GM21367 (cell line): ENCODE measurements around the gene INSIG1.

Source experiments
- ATAC-seq: cut with Tn5 transposase; IDR thresholded peaks from one replicate; pipeline ENCODE4 v1.9.1; 2021; ENCODE audit not compliant: unreplicated experiment

The INSIG1 gene

DNA sequence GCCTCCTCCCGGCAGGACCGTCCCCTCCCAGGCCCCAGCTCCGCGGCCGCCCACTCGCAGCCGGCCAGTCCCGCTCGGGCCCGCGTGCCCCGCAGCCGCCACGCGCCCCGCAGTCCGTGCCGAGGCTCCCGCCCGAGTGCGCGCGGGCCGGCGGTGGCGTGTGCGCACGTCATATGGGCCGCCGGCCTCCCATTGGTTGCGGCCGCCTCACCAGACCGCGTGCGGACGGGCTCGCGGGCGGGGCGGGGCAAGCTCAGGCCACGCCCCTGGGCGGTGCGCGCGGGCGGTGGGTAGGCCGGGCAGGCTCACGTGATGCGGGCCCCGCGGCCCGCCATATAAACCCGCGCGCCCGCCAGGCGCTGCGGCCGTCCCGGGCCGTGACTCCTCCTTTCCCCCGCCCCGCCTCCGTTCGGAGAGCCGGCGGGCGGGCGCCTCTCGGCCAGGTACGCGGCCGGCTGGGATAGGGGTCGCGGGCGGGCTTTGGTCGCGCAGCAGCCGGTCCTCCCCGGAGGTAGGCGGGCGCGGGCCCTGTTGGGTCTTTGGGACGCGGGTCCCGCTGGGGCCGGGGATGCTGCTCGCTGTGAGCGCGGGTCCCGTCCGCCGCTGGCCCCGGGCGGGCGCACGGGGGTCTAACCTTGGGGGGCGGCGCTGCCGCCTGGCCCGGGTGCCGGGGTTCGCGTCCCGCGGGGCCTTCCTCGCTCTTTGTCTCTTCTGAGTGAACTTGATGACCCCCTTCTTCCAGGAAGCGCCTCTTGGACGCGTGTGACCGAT, at the start of gene INSIG1:
TSS of gene INSIG1 (plus strand) at position 362 of the 771 bp plus-strand sequence. CDS start at position 770, 408 bp downstream.
- peak; percentile 56 for ATAC-seq

DNA sequence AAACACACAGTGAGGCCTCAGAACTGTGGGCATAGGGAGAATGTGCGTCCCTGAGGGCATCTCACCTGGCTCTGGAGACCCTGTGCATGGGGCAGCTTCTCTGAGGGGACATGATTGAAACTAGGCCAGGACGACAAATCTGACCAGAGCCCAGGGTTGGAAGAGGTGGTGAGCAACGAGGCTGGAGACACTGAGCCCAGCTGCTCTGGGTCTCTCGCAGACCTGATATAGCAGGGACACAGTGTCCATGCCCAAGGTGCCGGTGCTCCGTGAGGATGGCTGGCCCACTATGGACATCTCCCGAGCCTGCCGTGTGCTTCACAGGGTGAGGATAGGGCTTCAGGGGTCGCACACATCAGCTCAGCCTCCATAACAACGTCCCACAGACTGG, 49.3 kb upstream of the INSIG1 start:
- ATAC-seq, result no peak

DNA sequence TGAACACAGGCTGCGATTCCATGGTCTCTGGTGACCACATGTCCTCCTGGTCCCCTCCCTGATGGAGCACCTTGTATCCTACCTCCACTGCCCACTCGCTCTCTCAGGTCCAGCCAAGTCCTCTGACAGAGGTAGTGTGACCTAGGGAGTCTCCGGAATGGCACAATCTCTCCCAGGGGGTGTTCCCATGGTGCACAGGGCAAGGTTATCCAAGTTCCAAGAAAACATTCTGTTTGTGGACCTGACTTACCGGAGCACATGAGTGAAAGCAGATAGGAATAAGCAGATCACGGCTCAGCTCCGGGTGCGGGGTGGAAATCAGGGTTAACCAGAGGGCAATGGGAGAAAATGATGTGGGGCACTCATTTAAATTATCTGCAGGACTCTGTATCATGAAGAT, 45.8 kb upstream of the INSIG1 start:
- ATAC-seq, result no peak

DNA sequence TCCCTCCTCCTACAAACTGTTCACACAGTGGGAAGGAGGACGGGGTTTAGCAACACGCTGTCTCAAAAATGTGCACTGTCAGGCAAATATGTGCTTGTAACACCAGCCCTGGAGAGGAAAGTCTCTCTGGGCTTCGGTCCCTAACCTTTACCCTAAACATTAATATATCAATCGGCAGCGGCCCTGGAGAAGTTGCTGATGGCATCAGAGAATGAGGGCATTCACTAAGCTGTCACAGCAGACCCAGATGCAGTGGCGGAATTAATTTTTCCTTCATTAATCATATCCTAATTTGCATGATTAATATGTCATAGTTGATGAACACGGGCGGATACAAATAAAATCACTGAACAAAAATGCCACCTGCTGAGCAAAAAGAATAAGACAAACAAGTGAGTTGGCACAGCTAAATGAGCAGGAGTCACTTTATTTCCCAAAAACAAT, 45.2 kb upstream of the INSIG1 start:
- no peak for ATAC-seq

DNA sequence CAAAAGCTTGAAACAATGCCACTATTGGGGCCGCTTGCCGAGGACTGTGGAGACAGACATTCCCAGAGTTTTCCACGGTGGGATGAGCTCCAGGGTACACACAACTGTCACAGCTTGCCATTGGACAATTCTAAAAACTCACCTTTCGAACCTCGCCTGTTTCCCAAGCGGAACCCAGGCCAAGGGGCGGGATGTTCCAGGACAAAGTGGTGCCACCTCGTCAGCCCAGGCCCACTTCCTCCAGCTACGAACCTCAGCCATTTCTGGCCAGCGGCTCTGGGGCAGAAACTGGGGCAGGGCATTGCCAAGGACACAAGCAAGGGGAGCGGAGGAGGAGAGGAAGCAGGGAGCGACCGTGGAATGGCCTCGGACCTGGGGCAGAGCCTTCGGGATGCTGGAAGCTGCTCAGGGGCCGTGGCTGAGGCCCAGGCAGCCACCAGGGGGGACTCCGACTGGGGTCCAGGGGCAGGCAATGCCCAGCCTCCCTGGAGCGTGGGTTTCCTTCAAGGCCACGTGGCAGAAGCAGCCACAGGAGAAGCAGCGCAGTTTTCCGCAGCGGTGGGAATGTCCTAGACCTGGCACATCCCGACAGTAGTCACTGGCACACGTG, 44.7 kb upstream of the INSIG1 start:
- ATAC-seq, result no peak

DNA sequence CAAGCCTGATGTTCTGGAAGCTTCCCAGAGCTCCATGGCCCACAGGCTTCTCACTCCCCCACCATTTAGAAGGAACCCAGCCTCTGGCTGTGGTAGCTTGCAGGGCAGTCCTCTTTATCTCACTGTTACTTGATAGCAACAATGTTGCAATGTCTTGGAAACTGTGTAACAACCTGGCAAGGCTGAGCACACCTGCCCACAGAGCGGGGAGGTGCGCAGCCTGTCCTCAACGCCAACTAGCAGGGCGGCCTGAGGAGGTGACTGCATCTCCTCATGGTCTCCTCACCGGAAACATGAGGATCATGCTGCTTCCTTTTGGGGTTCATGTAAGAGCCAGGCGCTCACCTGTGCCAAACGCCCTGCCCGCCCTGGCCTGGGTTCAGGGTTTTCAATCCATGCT, 43.7 kb upstream of the INSIG1 start:
- ATAC-seq, result no peak

DNA sequence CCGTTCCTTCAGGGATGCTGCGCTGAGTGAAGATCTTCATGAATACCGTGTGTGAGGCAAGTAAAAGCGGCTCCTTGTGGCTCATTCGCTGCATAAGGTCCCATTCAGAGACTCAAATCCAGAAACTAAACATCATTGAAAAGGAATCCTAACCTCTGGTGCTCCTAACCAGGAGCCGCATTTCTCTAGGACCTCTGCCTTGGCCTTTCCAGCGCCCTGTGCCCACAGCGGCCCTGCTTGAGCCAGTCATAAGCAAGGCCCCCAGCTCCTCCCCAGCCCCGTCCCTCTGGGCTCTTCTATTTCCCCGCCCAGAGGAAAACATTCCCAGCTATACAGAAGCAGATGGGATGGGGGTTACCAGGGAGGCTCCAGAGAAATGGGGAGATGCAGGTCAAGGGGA, 42.6 kb upstream of the INSIG1 start:
- no peak for ATAC-seq

DNA sequence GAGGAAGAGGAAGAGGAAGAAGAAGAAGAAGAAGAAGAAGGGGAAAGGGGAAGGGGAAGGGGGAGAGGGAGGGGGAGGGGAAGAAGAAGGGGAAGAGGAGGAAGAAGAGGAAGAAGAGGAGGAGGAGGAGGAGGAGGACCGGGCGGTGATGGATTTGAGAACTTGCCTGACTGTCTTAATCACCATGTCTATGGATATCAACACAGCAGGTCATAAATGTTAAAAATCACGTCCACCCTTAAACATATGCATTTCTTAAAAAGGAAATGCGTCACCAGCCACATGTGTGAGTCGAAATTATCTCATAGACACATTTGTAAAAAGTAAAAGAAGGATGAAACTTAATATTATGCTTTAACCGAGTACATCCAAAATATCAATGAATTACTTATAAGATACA, 42.1 kb upstream of the INSIG1 start:
- ATAC-seq, result no peak

DNA sequence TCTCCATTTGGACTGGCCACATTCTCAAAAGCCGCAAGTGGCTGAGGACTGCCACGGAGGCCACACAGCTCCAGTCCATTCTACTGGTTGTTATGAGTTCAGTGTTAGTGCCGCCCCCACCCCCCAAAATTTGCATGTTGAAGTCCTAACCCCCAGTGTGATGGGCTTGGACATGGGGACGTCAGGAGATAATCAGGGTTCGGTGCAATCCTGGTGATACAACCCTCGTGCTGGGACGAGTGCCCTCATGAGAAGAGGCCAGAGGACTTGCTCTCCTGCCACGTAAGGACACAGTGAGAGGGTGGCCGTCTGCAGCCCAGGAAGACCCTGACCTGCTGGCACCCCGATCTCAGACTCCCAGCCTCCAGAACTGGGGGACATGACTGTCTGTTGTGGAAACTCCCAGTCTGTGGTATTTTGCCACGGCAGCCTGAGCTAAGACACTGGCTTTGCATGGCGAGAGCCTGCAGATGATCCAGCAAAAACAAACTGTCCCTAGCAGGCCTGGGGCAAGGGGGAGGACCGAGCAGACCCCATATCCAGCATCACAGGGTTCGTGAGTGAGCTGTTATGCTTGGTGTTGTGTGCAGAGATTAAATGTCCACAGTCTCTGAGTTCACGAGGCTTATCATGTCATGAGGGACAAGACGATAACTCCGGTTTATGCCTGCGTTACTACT, 41.5 kb upstream of the INSIG1 start:
- no peak for ATAC-seq

DNA sequence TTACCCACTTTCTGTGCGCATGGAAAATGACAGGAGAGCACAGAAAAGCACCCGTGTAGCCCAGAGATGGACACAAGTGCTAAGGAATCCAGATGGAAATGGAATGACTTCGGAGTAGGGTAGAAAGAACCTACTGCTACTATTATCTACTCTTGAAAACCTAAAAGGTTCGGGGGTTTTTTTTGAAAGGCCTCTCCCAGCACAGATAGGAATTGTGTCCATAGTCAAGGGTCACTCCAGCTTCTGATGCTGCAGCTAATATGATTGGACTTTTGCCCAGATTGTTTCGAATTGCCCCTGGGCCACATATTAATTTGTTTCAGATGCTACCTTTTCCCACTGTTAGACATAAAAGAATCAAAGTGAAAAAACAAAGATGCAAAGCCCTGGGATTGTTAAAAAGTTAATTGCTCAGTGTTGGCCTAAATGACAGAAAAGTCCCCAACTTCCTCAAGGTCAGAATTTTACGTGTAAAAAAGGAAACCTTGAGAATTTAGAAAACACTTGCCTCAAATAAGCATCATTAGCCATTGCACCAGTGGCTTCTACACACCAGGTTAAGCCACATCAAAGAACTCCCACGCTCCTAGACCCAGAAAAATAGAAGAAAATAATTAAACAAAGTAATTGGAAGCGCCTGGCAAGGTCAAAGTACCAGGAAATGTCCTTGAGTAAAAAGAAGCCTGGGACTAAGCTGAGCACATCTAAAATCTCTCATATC, 40.8 kb upstream of the INSIG1 start:
- ATAC-seq, result no peak

DNA sequence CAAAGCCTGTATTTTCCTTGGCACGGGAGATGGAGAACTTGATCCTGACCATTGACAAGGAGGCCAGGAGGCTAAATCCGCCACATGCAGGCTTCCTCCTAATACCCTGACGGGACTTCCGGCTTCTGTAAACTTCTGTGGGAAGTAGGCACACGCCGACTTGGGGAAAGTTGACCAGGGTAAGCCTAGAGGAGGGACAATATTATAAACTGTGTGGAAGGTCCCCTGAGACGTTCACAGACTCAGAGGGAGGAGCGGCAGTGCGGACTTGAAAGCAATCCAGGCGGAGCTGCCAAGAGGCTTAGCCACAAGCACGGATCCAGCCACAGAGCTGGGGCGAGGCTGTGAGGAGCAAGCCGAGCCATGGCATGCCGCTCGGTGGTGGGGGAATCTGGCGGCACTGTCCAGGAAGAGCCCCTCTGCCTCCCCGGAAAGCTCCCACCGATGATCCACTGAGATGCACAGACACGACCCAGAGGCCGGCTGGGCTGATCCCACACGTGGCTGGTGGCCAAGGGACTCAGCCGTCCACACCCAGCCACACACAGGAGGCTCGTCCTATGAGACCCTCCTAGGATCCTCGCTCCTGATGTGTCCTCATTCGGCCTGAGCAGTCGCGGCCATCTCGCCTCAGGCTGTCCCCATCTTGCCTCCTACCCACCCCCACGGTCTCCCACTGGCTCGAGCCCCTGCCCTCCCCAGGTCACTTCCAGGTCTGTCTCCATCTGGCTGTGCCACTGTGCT, 40.0 kb upstream of the INSIG1 start:
- no peak for ATAC-seq

DNA sequence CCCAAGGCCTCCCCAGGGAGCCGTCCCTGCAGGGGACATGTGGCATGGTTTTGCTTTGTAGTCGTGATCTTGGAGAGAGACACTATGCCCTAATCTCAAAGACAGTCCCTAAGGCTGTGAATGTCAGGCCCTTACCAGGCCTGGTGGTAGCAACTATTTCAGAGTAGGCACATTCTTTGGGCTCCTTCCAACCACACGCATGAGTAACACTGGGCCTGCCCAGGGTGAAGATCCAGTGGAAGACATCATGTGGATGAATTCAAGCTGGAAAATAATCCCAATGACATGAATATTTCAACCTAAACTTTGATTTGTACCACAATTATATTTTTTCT, 39.5 kb upstream of the INSIG1 start:
- ATAC-seq, result no peak

DNA sequence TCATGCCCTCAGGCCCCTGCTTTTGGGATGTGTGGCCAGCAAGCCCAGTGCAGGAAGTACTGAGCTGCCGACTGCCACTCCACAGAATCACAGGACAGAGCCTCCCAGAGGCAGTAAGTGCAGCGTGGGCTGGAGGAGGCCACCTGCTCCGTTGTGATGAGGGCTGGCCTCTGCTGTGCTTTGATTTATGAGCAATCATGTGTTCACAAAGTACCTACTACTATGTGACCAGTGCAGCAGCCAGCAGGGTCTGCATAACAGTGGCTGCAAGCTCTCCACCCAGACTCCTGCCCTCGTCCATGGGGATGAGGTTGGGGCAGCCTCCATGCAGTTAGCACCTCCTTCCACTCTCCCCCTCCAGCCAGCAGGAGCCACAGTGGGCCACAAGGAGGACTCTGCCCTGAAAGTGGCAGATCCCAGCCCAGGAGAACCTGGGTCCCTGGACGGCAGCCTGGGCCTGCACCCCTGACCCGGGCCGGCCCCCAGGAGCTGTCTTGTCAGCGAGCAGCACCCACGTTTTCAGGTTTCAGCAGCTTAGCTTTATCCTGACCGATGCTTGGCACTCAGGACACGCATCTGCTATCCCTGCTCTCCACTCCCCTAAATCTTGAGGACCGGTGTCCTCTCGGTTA, 37.7 kb upstream of the INSIG1 start:
- ATAC-seq, result no peak

DNA sequence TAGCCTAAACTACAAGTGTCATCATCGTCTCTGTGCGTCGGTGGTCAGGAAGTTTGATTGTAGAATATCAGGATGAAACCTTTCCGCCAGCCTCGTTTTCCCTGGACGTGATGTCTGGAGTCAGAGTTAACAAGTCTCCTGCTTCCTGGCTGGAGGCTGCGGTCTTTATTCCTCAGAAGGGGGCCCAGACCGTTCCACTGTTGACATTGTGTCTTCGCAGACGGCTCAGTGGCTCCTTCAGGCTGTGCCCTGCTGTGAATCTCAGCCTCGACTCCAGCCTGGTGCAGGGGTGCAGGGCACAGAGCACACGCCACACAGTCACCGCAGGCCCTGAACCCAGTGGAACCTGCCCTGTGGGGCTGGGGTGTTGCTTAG, 37.2 kb upstream of the INSIG1 start:
- ATAC-seq, result no peak

DNA sequence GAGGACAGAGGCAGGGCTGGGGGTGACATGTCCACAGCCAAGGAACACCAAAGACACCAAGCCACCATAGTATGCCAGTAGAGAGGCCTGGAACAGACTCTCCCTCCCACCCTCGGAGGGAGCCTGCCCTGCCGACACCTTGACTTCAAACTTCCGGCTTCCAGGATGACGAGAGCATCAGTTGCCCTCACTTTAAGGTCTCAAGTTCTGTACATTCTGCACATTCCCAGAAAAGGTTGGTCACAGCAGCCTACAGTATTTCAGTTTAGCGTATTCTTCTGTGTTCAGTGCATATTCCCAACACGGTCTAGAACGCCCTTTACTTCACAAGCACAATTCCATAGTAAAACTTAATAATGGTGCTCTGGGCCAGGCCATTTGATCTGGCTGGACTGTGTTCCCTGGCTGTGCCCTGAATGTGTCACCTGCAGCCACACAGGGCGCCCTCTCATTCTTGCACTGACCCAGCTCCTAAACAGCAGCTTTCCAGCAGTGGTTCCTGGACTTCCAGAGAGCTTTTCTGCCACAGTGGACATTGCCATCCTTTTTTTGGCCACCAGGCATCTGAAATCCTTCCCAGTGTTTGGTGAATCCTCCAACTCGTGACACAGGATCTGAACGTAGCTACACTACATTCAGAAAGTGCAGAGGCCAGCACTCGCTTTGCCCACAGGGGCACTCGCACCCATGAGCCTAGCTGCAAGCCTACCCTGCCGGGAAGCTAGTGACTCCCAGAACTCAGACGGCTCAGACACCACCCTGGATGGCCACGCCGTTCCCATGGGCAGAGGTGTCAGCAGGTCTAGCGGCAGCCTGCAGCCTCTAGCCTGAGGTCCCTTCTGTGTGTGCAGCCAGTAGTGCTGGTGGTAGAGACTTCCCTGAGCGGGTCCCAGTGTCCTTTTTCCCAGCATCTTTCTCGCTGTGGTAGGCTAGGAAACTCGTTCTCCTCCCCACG, 36.4 kb upstream of the INSIG1 start:
- ATAC-seq, result no peak

DNA sequence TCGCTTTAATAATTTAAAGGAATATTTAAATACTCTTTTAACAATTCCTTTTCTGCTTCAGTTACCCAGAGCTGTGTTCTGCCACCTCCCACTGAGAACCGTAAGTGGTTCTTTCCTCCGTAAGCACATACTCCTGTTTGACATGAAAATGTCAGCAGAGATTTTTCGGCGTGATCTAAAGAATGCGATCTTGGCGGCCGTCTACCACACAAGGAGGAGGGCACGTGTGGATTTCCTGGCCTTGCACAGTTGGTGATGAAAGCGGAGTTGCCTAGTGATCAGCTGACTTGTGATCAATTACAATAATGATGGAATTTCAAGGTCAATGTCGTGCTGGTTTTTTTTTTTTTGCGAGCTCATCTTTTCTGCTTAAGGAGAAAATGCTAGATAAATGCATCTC, 35.6 kb upstream of the INSIG1 start:
- ATAC-seq, result no peak

DNA sequence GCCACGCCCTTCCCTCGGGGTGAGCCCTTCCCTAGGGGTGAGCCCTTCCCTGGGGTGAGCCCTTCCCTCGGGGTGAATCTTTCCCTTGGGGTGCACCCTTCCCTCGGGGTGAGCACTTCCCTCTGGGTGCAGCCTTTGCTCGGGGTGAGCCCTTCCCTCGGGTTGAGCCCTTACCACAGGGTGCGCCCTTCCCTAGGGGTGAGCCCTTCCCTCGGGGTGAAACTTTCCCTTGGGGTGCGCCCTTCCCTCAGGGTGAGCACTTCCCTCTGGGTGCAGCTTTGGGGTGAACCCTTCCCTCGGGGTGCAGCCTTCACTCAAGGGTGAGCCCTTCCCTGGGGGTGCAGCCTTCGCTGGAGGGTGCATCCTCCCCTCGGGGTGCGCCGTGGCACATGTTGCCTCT, 34.6 kb upstream of the INSIG1 start:
- ATAC-seq, result no peak

DNA sequence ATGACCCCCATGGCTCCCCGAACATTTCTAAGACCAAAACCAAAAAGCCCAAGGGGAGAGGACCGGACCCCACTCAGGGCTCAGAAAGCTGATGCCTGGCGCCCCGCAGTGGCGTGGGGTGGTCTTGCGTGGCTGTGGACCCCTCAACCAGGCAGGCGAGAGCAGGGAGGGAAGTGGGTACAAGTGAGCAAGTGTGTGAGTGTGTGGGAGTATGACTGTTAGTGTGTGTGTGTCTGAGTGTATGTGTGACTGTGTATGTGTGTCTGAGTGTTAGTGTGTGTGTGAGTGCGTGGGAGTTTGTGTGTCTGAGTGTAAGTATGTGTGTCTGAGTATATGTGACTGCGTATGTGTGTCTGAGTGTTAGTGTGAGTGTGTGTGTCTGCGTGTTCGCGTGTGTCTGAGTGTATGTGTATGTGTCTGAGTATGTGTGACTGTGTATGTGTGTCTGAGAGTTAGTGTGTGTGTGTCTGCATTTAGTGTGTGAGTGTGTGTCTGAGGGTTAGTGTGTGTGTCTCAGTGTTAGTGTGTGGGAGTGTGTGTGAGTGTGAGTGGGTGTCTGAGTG, 34.0 kb upstream of the INSIG1 start:
- no peak for ATAC-seq

DNA sequence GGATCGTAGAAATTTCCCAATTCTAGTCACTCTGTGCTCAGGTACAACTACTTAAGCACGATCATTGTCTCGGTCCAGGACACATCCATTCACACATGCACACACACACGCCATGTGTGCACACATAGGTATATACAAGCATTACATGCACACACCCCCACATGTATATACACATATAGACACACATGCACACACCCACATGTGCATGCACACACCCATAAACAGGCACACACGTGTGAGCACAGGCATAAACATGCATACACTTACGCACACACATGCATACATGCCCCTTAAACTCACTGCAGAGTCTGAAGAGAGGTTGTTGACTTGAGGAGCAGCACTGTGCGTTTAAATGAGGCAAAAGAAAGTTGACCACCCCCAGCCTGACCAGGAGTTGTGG, 32.5 kb upstream of the INSIG1 start:
- ATAC-seq, result no peak
